HG03565 (cell line): ENCODE data around the gene FBXL19.

Experiments
- ATAC-seq: cut with Tn5 transposase; IDR thresholded peaks from one replicate; pipeline ENCODE4 v1.9.1; 2021; ENCODE audit warnings: mild to moderate bottlenecking, moderate library complexity; ENCODE audit not compliant: unreplicated experiment

FBXL19 gene

GRCh38 chr16:30894540-30895368 lies 28.6 kb upstream of the FBXL19 start:
- no peak for ATAC-seq

DNA sequence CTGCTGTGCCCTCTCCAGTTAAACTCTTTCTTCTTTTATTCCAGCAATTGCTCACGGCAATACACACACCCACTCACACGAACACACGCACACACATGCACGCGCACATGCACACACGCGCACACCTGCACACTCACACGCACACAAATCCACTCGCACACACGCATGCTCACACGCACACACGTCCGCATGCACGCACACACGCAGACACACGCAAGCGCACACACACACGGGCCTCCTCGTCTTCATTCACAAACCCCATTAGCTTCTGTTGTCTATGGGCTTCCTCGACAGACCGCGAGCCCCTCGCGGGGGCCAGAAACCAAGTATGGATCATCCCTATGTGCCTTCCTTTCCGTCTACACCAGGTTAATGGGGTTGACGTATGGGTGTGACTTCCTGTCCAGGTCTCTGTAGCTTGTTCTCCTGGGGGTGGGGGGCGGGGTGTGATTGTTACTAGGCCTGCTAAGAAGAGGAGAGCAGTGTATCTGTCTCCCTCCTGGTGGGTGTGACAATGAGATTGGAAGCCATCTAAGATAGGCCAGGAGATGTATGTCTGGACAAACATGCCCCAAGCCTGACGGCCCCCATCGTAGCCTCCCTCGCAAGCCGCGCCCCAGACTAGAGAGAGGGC lies 27.6 kb upstream of the FBXL19 start:
- no peak for ATAC-seq

GRCh38 chr16:30896261-30896888 lies 27.0 kb upstream of the FBXL19 start, which contains the start of gene CTF1:
Gene CTF1 (plus strand): TSS chr16:30896614. CDS start chr16:30896644, 30 bp downstream.
- ATAC-seq: no peak

DNA sequence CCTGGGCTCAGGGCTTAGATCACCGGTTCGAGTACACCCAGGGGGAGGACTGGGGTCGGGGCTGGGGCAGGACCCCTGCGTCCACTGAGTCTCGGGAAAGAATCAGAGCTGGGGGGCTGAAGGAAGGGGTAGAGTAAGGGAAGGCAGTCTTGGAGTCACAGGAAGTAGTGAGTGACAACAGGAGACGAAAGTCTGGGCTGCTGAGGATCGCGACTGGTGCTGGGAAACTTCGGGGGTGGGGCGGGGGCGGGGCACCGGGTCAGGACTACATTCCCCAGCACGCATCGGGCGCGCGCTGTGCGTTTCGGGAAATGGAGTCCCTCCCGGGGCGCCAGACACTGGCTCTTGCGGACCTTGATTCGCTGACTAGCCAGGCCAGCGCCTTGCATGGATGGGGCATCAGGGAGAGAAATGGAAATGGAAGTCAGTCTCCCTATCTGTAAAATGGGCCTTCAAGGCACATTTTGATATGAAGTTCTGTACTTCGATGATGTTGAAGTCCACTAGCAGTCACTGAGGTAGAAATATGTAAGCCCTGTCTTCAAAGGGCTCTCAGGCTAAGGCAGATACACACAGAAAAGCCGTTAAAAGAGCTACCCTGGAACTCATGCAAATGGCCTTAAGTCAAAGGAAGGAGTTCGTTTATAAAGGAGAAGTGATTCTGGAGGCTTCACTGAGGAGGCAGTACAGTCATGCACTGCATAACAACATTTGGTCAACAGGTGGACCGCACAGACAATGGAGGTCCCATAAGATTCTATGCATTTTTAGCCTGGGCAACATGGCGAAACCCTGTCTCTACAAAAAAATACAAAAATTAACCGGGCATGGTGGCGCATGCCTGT lies 26.3 kb upstream of the FBXL19 start:
- ATAC-seq: no peak

GRCh38 chr16:30899794-30900193 lies 23.6 kb upstream of the FBXL19 start:
- ATAC-seq: no peak

DNA sequence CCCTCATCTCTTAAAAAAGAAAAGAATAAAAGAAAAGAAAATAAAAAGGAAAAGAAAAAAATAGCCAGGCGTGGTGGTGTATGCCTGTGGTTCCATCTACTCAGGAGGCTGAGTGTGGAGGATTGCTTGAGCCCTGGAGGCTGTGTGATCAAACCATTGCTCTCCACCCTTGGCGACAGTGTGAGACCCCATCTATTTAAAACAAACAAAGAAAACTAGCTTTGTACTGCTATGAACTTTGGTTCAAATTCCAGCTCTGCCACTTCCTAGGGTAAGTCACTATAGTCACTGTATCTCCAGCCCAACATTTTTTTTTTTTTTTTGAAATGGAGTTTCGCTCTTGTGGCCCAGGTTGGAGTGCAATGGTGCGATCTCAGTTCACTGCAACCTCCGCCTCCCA lies 22.8 kb upstream of the FBXL19 start:
- no peak for ATAC-seq

DNA sequence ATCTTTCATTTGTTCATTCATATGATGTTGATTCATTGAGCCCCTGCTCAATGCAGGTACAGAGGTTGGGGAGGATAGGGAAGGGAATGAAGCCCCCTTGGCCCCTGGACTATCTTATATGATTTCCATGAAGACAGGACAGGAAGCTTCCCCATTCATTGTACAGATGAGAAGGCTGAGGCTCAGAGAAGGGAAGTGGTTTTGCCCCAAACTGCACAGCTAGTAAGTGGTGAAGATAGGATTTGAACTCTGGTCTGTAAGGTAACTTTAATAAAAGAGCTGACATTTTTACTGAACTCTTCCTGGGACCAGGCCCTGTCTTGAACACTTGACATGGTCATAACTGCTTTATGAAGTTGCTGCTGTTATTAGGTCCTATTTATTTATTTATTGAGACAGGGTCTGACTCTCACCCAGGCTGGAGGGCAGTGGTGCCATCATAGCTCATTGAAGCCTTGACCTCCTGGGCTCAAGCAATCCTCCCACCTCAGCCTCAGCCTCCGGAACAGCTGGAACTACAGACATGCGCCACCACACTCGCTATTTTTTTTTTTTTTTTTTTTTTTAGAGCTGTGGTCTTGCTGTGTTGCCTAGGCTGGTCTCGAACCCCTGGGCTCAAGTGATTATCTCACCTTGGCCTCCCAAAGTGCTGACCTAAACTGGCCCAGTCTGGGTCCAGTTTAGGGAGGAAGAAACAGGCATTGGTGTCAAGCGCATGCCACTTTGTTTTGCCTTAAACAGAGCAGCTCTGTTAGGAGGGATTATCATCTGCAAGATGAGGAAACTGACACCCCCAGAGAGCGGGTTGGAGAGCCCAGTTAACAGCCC lies 22.0 kb upstream of the FBXL19 start:
- no peak for ATAC-seq

- no peak for ATAC-seq
These were observed 21.1 kb upstream of the FBXL19 start for GRCh38 chr16:30902029-30902972.

DNA sequence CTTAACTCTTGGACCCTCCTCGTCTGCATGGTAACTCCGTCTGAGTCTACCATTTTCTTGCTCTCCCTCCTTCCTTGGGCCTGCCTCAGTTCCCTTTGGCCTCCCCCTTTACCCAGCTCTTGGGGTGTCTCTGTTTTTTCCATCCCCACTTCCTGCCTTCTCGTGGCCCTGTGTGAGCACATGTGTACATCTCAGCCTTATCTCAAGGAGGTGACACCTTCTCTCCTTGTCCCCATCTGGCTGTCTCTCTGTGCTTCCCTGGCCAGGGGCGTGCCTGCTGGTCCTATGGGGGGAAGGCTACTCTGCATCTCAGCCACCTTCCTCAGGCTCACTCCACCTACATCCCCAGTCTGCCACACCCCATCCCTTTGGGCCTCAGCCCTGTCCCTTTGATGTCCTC lies 20.4 kb upstream of the FBXL19 start:
- no peak for ATAC-seq

GRCh38 chr16:30903596-30903995 lies 19.8 kb upstream of the FBXL19 start:
- no peak for ATAC-seq

DNA sequence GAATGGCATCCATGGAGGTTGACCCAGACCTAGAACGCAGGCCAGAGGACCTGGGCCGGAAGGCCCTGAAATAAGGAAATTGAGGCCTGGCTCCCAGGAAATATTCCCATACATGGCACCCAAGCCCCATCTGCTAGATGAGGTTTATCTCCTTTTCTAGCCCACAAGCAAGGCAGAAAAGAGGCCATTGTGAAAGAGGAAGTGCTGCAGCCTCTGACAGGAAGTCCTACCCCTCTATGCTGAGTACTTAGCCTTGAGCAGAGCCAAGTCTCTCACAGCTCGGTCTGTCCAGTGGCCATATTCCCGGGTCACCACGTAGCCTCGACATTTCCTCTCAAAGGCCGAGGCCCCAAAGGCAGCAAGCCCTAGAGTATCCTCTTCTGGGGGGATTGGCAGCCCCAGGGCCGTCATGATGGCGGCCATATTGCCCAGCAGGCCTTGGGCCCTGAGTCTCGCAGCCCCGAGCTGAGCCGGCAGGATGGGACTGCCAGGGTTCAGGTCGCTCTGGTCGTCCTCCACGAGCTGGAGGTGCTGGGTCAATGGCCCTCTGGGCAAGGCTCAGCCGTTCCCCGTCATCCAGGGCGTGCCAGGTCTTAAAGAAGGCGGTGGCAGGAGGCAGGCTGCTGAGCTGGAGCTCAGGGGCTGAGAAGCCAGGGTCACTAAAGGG lies 19.1 kb upstream of the FBXL19 start:
- no peak for ATAC-seq

DNA sequence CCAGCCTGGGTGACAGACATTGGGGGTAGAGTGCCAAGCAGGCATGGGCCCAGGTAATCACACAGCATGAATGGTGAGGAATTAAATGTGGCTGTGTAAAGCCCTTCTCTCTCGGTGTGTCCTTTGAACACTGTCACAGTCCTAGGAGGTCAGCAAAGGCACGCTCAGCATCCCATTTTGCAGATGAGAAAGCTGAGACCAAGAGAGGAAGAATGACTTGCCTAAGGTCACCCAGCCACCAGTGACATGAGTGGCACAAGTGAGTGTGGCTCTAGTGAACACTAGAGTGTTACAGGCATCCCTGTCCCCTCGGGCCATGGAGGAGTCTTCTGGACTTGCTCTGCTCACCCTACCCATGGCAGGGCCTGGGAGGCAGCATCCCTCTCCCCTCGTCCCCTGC lies 16.3 kb upstream of the FBXL19 start:
- no peak for ATAC-seq

DNA sequence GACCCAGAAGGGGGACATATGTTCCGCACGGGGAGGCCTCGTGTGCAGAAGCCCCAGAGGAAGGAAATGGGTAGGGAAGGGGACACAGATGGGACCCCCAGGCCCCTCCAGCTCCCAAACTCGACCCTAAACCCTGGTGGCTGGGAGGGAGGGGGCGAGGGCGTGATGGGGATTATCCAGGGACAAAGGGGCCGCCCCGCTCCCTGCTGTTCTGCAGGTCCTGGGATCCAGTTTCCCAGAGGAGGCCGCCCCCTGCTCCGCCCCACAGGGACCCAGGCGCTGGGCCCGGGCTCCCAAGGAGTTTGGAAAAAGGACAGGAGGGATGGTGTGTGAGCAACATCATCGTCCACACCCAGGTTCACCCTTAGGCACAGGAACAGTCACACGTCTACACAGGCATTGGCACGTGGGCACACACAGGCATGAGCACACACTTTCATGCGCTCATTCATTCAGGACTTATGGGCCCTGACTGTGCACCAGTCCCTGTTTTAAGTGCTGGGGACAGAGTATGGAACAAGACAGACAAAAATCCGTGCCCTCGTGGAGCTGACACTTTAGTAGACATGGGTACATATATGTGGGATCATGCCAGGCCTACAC lies 12.8 kb upstream of the FBXL19 start:
- ATAC-seq: no peak

DNA sequence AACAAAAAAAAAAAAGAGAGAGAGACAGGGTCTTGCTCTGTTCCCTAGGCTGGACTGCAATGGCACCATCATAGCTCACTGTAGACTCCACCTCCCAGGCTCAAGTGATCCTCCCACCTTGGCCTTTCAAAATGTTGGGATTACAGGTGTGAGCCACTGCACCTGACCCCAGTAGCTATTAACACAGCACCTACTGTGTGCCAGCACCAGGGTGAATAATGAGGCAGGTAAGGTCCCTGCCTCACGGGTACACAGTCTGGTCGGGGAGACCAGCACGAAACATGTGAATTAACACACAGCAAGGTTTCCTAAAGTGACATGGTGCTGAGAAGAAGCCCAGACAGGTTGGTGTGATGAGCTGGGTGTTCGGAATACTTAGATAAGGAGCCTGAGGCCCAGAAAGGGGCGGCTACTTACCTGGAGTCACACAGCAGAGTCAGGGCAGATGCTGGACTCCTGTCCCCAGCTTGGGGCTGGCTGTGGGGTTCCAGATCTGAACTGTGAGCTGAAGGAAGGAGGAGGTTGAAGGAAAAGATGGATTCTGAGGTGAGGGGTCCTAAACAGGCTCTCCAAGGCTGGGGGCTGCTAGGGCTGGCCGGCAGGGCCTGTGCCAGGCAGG lies 10.5 kb upstream of the FBXL19 start:
- ATAC-seq: no peak

DNA sequence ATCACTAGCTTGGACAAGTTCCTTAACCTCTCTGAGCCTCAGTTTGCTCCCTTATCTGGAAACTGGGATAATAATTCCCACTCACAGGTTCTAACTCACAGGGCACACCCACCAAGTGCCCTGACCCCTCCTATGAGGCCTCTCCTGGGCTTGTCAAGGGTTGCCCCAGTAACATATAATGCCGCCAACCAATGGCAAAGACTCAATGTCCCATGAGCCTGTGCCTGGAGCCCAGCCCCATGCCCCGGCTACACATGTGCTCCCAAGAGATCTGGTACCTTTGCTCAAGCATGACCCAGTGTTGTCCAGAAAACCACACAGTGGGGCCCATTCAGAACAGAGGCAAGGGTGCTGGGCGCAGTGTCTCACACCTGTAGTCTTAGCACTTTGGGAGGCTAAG lies 8.5 kb upstream of the FBXL19 start:
- no peak for ATAC-seq

DNA sequence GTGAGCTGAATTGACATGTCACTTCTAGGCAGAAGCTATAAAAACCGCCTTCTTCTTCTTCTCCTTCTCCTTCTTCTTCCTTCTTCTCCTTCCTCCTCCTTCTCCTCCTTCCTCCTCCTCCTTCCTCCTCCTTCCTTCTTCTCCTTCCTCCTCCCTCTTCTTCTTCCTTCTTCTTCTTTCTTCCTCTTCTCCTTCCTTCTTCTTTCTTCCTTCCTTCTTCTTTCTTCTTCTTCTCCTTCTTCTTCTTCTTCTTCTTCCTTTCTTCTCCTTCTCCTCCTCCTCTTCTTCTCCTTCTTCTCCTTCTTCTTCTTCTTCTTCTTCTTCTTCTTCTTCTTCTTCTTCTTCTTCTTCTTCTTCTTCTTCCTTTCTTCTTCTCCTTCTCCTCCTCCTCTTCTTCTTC lies 4.8 kb upstream of the FBXL19 start:
- ATAC-seq: no peak

DNA sequence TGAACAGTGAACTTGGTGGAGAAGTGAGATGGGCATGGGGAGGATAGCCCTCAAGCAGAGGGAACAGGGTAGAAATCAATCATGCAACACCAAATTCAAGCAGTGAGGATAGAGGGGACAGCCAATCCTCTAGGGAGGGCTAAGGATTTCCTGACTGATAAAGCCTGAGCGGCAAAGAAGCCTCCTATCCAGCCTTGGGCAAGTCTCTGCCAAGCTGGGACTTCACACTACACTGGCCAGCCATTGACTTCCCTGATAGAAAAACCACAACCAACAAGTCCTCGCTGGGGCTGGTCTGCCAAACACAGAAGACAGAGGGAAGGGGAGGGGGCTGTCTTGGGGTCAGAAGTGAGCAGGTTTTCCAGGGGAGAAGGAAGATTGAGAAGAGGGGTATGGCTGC lies 2.5 kb upstream of the FBXL19 start:
- ATAC-seq: no peak

DNA sequence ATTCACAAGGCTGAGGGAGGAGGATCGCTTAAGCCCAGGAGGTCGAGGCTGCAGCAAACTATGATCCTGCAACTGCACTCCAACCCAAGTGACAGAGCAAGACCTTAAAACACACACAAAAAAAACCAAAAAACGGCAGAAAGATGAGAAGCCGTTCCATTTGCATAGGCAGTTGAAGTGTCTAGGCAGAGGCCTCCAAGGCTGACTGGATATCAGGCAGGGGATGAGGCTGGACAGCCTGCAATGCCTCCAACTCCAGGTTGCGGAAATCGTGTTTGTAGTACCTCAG lies 2.0 kb upstream of the FBXL19 start:
- ATAC-seq: no peak
